PC-3 (cell line): ENCODE measurements around the gene FGFR1OP2. TPM values are rescaled to one million over a fixed set of nuclear protein-coding genes. Genes with fewer than 3 reads are reported as not detected.
A peak's percentile ranks its signal among the peaks of the same experiment; 100 is the strongest.

Experiments used
- ATAC-seq: fragments of 200-7000 bp; cut with Tn5 transposase; 2 replicates; pipeline ENCODE4 v1.9.1; 2020; ENCODE audit warnings: mild to moderate bottlenecking, moderate library complexity
- BruUV-seq: library from RNA; stranded (reverse); fragments of 400-500 nt; replicated peaks from 2 replicates; lab custom pipeline; 2021; lab: Mats Ljungman, UMichigan
- CTCF ChIA-PET: fragments of 300-600 bp; sonication (Branson Sonifier 250); formaldehyde crosslinking; loops from one replicate; lab custom pipeline; 2022; ENCODE audit warnings: antibody characterized with exemption; lab: Charles Lee
- POLR2A ChIA-PET: fragments of 300-600 bp; sonication (Branson Sonifier 250); formaldehyde crosslinking; loops from one replicate; lab custom pipeline; 2022; ENCODE audit warnings: antibody characterized with exemption; ENCODE audit not compliant: unreplicated experiment; lab: Charles Lee
- DNase-seq: peaks from one replicate; pipeline ENCODE4 v3.0.0-alpha.2; 2015
- H2AFZ ChIP-seq: fragments of 300-600 bp; sonication (generic); 2 replicates; pipeline ENCODE4 v1.6.0; 2016; ENCODE audit warnings: antibody characterized with exemption, low read length
- H3F3A ChIP-seq: fragments of 300-600 bp; sonication (generic); one replicate; pipeline ENCODE4 v1.6.0; 2017; ENCODE audit warnings: antibody characterized with exemption, low read length, control low read depth, mild to moderate bottlenecking; ENCODE audit not compliant: unreplicated experiment
- H3K27ac ChIP-seq: fragments of 300-600 bp; sonication (generic); 2 replicates; pipeline ENCODE4 v1.5.1; 2016; ENCODE audit warnings: mild to moderate bottlenecking, low read length
- H3K27me3 ChIP-seq: fragments of 300-600 bp; sonication (generic); 2 replicates; pipeline ENCODE4 v1.6.1; 2016; ENCODE audit warnings: low read length, mixed read lengths
- H3K36me3 ChIP-seq: fragments of 300-600 bp; sonication (generic); 2 replicates; pipeline ENCODE4 v1.6.1; 2016; ENCODE audit warnings: low read depth, mixed run types, low read length, mixed read lengths
- H3K4me1 ChIP-seq: fragments of 300-600 bp; sonication (generic); 2 replicates; pipeline ENCODE4 v1.5.1; 2016; ENCODE audit warnings: low read length; ENCODE audit not compliant: insufficient read depth
- H3K4me2 ChIP-seq: fragments of 300-600 bp; sonication (generic); 2 replicates; pipeline ENCODE4 v1.6.0; 2016; ENCODE audit warnings: low read length
- H3K4me3 ChIP-seq: fragments of 300-600 bp; sonication (generic); 2 replicates; pipeline ENCODE4 v1.5.1; 2016; ENCODE audit warnings: mild to moderate bottlenecking, low read length, mixed read lengths
- H3K79me2 ChIP-seq: fragments of 300-600 bp; sonication (generic); 2 replicates; pipeline ENCODE4 v1.6.1; 2017; ENCODE audit warnings: low read length, mixed read lengths
- H3K9ac ChIP-seq: fragments of 300-600 bp; sonication (generic); 2 replicates; pipeline ENCODE4 v1.6.0; 2016; ENCODE audit warnings: mild to moderate bottlenecking, low read length
- H3K9me2 ChIP-seq: fragments of 300-600 bp; sonication (generic); replicated peaks from 2 replicates; pipeline ENCODE4 v1.6.1; 2016; ENCODE audit warnings: mixed run types, low read length, mixed read lengths
- H3K9me3 ChIP-seq: fragments of 300-600 bp; sonication (generic); 2 replicates; pipeline ENCODE4 v1.6.1; 2016; ENCODE audit warnings: low read length, mixed read lengths
- H4K20me1 ChIP-seq: fragments of 300-600 bp; sonication (generic); 2 replicates; pipeline ENCODE4 v1.6.1; 2016; ENCODE audit warnings: low read length, mixed read lengths
- EZH2 ChIP-seq: fragments of 300-600 bp; sonication (generic); IDR thresholded peaks from one replicate; pipeline ENCODE4 v1.6.1; 2017; ENCODE audit warnings: antibody characterized with exemption, mild to moderate bottlenecking, low read length; ENCODE audit not compliant: unreplicated experiment
- EZH2phosphoT487 ChIP-seq: fragments of 300-600 bp; sonication (generic); IDR thresholded peaks from 2 replicates; pipeline ENCODE4 v1.6.1; 2018; ENCODE audit warnings: mild to moderate bottlenecking, antibody characterized with exemption, low read length, borderline replicate concordance
- intact Hi-C: fragments of 100-400 bp; cut with micrococcal nuclease; formaldehyde crosslinking; loops from 2 replicates; pipeline ENCODE4 v1.9.0; 2023
- total RNA-seq: library from RNA; depleted of rRNA; stranded (reverse); fragments of >200 nt; gene quantifications from 2 replicates; pipeline ENCODE4 v1.2.3, GENCODE V29; 2014
- TF ChIP-seq, protein P1 (sequence below): fragments of 300-600 bp; sonication (generic); conservative IDR thresholded peaks from 2 replicates; pipeline ENCODE4 v1.5.1; 2017; ENCODE audit warnings: antibody characterized with exemption, low read depth, mild to moderate bottlenecking, low read length

The FGFR1OP2 gene
- total RNA-seq, 1 experiment from 2014 or later = 74.3 TPM

DNA sequence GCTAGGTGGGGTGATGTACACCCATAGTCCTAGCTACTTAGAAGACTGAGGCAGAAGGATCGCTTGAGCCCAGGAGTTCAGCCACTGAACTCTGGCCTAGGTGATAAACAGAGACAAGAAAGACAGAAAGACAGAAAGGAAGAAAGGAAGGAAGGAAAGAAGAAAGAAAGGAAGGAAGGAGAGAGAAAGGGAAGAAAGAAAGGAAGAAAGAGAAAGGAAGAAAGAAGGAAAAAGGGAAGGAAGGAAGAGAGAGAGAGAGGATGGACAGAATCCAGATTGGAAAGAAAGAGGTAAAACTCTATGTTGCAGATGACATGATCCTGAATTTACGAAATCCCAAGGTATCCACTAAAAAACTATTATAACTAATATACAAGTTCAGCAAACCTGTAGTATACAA lies 8.7 kb upstream of the FGFR1OP2 start:
- H3K27ac ChIP-seq = no peak overlapping the region
- 0 out of 2 replicates have a peak, but pooled peaks cover 3% of the 10 kb centered on the region for H4K20me1 ChIP-seq
- CTCF ChIA-PET = no interaction called here
- POLR2A ChIA-PET = no interaction called here
- H3K4me2 ChIP-seq = no peak overlapping the region
- intact Hi-C loops = no loop called here
- H3K9me3 ChIP-seq = no peaks in the 10 kb centered on the region; the same call in 1 of the 2 replicates
- no peaks in the 10 kb centered on the region for H3K9me2 ChIP-seq
- H3F3A ChIP-seq = no peaks in the 10 kb centered on the region
- peaks cover 73% of the 10 kb centered on the region for H3K36me3 ChIP-seq
- DNase-seq (no peak), ATAC-seq (no peak)
- TF ChIP-seq EZH2phosphoT487 (no peak), EZH2 (no peak)
- TF ChIP-seq, protein P1, sequence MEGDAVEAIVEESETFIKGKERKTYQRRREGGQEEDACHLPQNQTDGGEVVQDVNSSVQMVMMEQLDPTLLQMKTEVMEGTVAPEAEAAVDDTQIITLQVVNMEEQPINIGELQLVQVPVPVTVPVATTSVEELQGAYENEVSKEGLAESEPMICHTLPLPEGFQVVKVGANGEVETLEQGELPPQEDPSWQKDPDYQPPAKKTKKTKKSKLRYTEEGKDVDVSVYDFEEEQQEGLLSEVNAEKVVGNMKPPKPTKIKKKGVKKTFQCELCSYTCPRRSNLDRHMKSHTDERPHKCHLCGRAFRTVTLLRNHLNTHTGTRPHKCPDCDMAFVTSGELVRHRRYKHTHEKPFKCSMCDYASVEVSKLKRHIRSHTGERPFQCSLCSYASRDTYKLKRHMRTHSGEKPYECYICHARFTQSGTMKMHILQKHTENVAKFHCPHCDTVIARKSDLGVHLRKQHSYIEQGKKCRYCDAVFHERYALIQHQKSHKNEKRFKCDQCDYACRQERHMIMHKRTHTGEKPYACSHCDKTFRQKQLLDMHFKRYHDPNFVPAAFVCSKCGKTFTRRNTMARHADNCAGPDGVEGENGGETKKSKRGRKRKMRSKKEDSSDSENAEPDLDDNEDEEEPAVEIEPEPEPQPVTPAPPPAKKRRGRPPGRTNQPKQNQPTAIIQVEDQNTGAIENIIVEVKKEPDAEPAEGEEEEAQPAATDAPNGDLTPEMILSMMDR = no peak
- no peaks in the 10 kb centered on the region for H3K27me3 ChIP-seq
- H2AFZ ChIP-seq = no peak overlapping the region
- H3K4me1 ChIP-seq = no peaks in the 10 kb centered on the region
- peaks cover 33% of the 10 kb centered on the region for H3K79me2 ChIP-seq
- H3K9ac ChIP-seq = no peak overlapping the region
- H3K4me3 ChIP-seq = no peak overlapping the region
- BruUV-seq = no TSS peak

DNA sequence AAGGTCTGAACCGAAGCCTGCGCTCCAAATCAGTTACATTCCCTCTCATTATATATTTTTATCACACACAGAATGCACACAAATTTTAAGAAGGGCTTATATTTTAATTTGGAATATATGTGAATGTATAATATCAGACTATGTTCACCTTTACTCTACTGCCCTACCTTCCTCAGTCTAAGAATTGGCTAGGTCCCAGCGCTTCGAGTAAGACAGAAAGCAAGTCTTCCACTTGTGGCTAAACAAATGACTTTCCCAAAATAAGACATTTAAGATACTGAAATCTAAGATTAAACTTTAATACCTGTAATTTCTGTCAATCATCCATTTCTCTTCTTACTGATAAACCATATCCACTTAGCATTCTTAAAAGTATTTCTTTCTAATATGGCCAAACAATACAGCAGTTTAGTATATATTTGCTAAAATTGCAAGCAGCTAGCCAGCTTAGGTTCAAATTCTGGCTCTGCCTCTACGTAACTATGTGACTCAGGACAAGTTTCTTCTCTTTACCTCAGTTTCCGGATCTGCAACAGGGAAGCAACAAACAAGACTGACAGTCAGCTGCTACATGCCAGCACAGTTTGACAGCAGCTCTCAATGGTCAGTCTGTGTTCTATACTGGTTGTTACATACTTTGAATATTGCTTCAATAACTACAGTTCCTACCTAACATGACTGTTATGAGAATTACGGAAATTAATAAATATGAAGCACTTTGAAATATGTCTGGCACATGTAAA lies 2.5 kb upstream of the FGFR1OP2 start:
- intact Hi-C loops = loop anchor here (2.0 to 5.0 kb wide), 2 partner anchors 17 to 381 kb away; no protein-coding TSS in a partner anchor
- Histone ChIP-seq H4K20me1 (peaks cover 50% of the 10 kb centered on the region), H3K79me2 (peaks cover 83% of the 10 kb centered on the region), H3K27ac (no peak overlapping the region), H3K9ac (peak overlapping the region; percentile 89; the same call in 1 of the 2 replicates), H3K9me2 (no peaks in the 10 kb centered on the region), H3F3A (no peaks in the 10 kb centered on the region), H3K36me3 (peaks cover 21% of the 10 kb centered on the region), H2AFZ (no peak overlapping the region), H3K4me1 (peaks cover 32% of the 10 kb centered on the region), H3K27me3 (no peaks in the 10 kb centered on the region), H3K9me3 (no peaks in the 10 kb centered on the region), H3K4me2 (peak overlapping the region; percentile 94), H3K4me3 (peak overlapping the region; percentile 76)
- ChIA-PET POLR2A (no interaction called here), CTCF (interaction anchor here (0.8 to 1.0 kb wide), 2 partner anchors 78 to 80 kb away, joined by 3 read pairs; partner anchors contain the start of gene TM7SF3)
- TF ChIP-seq EZH2 (no peak), EZH2phosphoT487 (no peak)
- DNase-seq (peak; percentile 26), ATAC-seq (no peak)
- BruUV-seq = no TSS peak

DNA sequence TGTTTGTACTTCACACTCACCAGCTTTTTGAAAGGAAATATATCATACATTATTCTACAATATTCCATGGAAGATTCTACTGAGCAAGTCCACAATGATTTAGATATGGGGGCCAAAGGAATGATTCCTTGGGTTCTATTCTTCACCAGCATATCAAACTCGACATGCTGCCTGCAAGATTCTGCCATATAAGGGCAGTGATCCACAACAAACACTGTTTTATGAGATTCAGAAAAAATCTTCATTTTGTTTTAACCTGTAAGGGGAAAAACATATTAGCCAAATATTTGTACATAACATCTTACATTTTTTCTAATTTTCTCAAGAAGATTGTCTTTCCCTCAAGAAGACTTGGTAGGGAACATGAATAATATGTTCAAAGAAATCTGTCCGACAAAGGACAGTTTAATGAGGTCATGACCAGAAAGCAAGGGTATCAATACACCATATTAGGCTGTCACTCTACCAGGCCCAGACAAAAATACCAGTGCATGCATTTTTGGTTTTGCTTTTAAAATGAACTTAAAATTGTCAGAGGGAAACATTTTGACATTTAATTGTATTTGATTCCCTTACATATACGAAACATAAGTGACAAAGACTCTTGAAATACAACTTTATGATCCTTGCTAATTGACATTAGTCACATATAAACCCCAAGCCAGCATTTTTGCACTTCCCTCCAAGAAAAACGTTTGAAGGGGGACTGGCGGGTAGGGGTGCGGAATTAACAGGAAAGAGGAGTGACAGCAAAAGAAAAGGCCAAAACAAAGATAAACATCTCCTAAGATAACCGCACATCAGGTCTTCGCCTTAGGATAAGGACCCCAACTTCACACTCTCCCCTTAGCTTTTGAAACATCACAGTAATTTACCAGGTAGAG lies 1.5 kb upstream of the FGFR1OP2 start:
- Histone ChIP-seq H3F3A (no peaks in the 10 kb centered on the region), H3K4me1 (peaks cover 39% of the 10 kb centered on the region), H3K27ac (no peak overlapping the region), H3K4me2 (peak overlapping the region; percentile 94), H3K36me3 (peaks cover 20% of the 10 kb centered on the region), H3K9me2 (no peaks in the 10 kb centered on the region), H3K27me3 (no peaks in the 10 kb centered on the region), H3K9me3 (no peaks in the 10 kb centered on the region), H3K4me3 (peak overlapping the region; percentile 76), H4K20me1 (peaks cover 56% of the 10 kb centered on the region), H2AFZ (peak overlapping the region; percentile 88; the same call in 1 of the 2 replicates), H3K9ac (peak overlapping the region; percentile 89), H3K79me2 (peaks cover 92% of the 10 kb centered on the region)
- CTCF ChIA-PET = interaction anchor here (1.0 kb wide), 1 partner anchor 77 kb away, joined by 3 read pairs; the partner anchor contains the start of gene TM7SF3
- ATAC-seq = no peak
- no TSS peak for BruUV-seq
- POLR2A ChIA-PET = no interaction called here
- no peak for TF ChIP-seq EZH2
- no peak for TF ChIP-seq EZH2phosphoT487
- peak; percentile 17 for DNase-seq
- intact Hi-C loops = loop anchor here (1.0 to 5.0 kb wide), 3 partner anchors 18 to 380 kb away; no protein-coding TSS in a partner anchor
